ACHN (cell line): ENCODE results near the gene MRE11.
"Not testable (repeated sequence)": the region's sequence is repeated elsewhere in the genome, so short reads cannot be mapped to it uniquely, and the experiment has no call there.

Experiments
- DNase-seq: peaks from one replicate; pipeline ENCODE4 v3.0.0-alpha.2; 2015
- in situ Hi-C: cut with HindIII; loops from 2 replicates; pipeline ENCODE4 v1.10.0; 2017; ENCODE audit warnings: low sequenced_read_pairs, low pct_ligation_motif_present, low pct_unique_long_range_greater_than_20kb

The MRE11 gene

DNA sequence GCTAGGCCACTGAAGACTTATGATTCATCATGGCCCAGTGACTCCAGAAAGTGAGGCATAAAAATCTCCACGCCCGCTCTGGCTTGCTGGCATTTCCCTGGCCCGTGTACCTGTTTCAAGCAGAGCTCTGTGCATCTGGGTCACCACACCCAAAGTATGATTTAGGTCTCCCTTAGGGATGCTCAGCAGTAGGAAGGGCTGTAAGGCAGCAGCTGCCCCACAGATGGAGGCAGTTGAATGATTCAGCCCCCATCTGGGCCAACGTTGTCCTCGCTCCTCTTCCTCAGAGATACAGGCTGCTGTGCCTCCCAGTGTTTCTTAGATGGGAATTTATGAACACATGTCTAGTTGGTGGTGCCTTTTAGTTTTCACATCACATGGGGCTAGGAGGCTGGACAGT lies 114.0 kb downstream of the MRE11 start:
- in situ Hi-C loops: no loop called here
- no peak for DNase-seq

DNA sequence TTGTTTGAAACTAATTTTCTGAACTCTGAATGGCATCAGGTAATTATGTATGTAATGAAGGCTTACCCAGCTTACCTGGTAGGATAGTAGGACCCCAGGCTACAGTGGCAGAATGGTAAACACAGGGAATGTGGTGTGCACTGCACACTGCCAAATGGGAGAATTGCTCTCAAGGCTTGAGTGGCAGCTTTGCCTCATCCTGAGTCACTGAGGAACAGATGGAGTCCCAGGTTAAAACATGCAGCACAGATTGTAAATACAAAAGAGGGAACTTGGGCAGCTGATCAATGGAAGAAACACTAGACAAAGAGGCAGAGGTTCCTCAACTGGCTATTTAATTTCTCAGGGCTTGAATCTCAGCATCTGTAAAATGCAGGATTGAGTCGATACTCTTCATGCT lies 116.8 kb downstream of the MRE11 start:
- DNase-seq: no peak
- in situ Hi-C loops: no loop called here

DNA sequence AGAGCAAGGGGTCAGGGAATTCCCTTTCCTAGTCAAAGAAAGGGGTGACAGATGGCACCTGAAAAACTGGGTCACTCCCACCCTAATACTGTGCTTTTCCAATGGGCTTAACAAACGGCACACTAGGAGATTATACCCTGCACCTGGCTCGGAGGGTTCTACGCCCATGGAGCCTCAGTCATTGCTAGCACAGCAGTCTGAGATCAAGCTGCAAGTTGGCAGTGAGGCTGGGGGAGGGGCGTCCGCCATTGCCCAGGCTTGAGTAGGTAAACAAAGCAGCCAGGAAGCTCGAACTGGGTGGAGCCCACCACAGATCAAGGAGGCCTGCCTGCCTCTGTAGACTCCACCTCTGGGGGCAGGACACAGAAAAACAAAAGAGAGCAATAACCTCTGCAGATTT lies 123.1 kb downstream of the MRE11 start:
- in situ Hi-C loops, DNase-seq: not testable (repeated sequence)
